COR-L47 (cell line): ENCODE data around the gene FHIT.

Experiments
- DNase-seq: peaks from one replicate; lab custom pipeline; 2025; lab: John Stamatoyannopoulos, UW

The FHIT gene

GRCh38 chr3:60463685-60464084 is 787.6 kb downstream of the FHIT start:
- DNase-seq = no peak

- no peak for DNase-seq
Observed at GRCh38 chr3:60461267-60461666, 790.0 kb downstream of the FHIT start.

- no peak for DNase-seq
Observed at GRCh38 chr3:60456180-60456579, 795.1 kb downstream of the FHIT start.

- DNase-seq = no peak
Observed at GRCh38 chr3:60453326-60453725, 797.9 kb downstream of the FHIT start.

DNA sequence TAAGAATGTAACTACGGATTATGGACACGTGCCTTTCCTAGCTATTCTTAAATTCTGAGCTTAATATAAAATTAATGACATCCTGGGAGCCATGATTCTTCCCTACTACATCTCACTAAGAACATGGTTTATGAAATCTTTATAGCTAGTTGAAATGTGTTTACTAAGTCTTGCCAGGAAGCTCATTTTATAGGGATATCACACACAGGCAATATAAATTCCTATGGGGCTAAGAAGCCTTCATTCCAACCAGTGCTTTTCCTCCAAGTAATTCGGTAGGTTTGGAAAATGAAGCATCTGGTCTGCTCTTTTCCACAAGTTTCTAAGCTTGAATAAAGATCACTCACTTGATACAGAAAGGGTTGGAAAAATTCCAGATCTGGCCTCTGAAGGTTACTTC is 802.6 kb downstream of the FHIT start:
- DNase-seq = no peak

GRCh38 chr3:60445446-60445845 is 805.8 kb downstream of the FHIT start:
- DNase-seq = no peak

GRCh38 chr3:60444898-60445437 is 806.3 kb downstream of the FHIT start:
- DNase-seq = no peak

- no peak for DNase-seq
Observed at GRCh38 chr3:60440869-60441268, 810.4 kb downstream of the FHIT start.

- no peak for DNase-seq
Observed at GRCh38 chr3:60435941-60436650, 815.2 kb downstream of the FHIT start.

GRCh38 chr3:60434950-60435349 is 816.3 kb downstream of the FHIT start:
- DNase-seq = no peak

DNA sequence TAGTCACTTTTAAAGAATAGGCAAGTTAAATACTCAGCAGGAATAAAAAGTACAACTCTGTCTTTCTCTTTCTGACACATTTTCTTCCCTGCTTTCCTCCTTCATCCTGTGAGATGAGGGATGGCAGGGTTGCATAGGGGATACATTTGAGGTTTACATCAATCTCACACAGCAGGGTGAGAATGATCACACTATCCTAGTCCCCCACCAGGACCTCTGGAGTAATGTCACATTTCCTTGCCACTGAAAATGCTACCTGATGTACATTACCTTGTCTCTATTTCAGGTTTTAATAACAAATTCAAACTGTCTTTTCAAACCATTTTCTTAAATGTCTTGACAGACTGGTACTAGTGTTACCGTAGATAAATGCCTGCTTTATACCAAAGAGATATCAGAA is 816.9 kb downstream of the FHIT start:
- no peak for DNase-seq

DNA sequence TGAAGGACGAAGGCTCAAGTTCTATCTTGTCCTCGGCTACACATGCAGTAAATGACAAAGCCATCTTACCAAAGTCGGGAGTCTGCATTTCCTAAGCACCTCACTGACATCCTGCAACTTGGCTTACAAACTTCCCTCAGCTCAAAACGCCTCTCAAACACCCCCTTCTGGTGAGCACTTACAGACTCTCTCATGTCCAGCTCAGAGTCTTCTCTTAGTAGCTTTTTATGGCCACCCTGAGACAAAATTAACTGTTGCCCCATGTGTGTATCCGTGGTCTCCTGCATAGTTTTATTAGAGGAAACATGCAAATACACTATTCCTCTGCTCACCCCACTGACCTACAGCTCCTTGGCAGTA is 819.7 kb downstream of the FHIT start:
- DNase-seq = no peak

- DNase-seq = no peak
Observed at GRCh38 chr3:60430205-60430604, 821.0 kb downstream of the FHIT start.

DNA sequence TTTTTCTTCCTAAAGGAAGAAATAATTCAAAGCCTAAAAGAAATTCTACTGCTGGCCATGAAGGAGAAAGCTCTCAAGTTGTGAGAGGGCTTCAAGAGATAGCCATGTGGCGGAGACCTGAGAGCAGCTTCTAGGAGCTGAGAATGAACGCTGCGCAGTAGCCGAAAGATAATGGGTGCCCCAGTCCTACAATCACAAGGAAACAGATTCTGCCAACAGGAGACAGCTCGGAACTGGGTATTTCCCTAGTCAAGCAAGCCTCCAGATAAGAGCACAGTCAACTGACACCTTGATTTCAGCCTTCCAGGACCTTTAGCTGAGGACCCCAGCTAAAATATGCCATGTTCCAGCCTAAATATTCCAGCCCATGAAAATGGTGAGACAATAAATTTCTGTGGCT is 824.1 kb downstream of the FHIT start:
- no peak for DNase-seq

GRCh38 chr3:60424942-60425341 is 826.3 kb downstream of the FHIT start:
- DNase-seq = no peak

- no peak for DNase-seq
Observed at GRCh38 chr3:60424034-60424433, 827.2 kb downstream of the FHIT start.

GRCh38 chr3:60423556-60423955 is 827.7 kb downstream of the FHIT start:
- no peak for DNase-seq

DNA sequence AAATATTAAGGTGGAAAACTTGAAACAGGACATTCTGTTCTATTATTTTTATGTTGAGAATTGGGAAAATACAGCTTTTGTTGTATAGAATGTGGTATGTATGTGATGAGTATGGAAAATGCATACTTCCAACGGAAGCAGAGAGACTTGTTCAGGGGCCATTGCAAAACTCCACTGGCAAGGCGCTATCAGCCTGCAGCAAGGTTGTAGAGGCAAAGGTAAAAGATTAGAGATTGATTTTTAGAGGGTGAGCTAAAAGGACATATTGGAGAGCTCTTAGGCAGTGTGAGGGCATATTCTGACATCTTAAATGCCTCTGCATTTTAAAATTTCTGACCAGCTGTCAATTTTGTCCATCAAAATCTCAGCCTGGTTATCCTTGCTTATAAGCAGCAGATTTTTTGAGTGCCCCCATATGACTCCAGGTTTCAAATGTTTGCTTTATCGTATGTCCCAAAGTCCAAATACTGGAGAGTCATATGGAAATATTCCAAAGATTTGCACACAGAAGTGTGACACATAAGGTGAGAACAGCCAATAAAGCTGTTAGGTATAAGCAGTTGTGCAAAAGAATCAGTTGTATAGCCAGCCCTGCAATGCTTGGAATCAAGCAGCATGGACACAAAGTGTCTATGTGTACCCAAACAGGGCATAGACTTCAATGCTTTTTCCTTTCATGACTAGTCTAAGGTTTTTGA is 829.4 kb downstream of the FHIT start:
- DNase-seq = no peak

DNA sequence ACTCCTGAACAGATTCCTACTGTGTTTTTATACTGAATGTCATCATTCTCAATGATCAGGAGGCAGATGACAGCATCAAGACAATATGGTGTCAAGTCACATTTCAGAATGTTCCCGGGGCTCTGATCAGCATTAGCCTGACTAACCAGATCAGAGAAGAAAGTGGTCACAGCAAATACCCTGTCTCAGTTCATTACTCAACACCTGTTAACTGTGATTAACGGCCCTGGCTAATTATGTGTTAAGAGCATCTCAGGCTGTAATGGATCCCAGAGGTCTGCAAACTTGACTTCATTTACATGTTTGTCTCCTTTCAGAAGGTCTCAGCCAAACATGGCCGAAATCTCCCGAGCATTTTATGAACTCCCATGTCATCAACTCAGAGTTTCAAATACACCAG is 833.7 kb downstream of the FHIT start:
- DNase-seq = no peak

GRCh38 chr3:60414011-60414410 is 837.2 kb downstream of the FHIT start:
- DNase-seq = no peak

- DNase-seq = no peak
Observed at GRCh38 chr3:60413551-60413950, 837.7 kb downstream of the FHIT start.

DNA sequence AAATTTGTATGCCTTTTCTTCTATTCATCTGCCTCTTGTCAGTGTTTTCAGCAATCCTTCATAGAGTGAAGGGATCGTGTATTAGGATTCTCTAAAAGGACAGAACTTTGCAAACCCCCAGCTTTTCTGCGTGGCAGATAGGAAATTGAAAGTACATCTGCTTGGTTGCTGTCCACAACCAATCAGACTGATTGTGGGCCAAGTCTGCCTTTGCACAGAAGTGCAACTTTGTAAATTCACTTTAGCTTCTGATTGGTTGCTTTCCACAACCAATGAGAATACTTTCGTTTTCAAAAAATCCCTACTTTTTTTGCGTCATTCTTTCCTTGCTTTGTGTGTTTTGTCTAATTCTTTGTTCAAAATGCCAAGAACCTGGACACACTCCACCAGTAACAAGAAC is 847.4 kb downstream of the FHIT start:
- DNase-seq = no peak

DNA sequence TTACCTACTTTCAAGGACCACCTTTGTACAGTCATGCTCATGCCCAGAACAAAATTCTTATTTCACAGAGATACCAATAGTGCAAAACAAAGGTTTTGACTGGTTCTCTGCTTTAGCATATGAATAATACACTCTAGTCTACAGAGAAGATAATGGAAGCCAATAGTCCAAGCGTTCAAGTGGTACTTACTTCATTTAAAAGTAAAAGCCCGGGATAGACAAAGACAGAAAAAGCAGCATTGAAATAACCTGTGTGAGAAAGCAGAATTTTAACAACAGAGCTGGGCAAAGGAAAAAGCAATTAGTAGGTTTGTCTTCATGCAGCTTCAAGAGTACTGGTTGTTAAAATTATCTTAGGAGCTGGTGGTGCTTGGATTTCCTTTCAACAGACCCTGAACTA is 848.3 kb downstream of the FHIT start:
- no peak for DNase-seq
